Natural killer cell (primary cell): Measurements from ENCODE around the gene NAA40. TPM values are rescaled to one million over a fixed set of nuclear protein-coding genes. Genes with fewer than 3 reads are reported as not detected.

Experiments used
- ATAC-seq, 3 donors: fragments of 150-1000 bp in 2 of 3; fragments of 200-7000 bp in 1 of 3; cut with Tn5 transposase; 1 replicate in 1 of 3; 2 replicates in 2 of 3; pipeline ENCODE4 v1.10.0; 2021; ENCODE audit warnings: mild to moderate bottlenecking in 2 of 3, moderate library complexity in 2 of 3
- DNase-seq, 2 donors: peaks; one replicate each; pipeline versions ENCODE4 v3.0.0 to v3.0.0-alpha.2; 2013 to 2021; ENCODE audit warnings: mixed read lengths in 1 of 2
- H3K27ac ChIP-seq: one replicate; pipeline ENCODE4 v1.5.1; 2013; ENCODE audit warnings: mild to moderate bottlenecking, low read length
- H3K27me3 ChIP-seq: one replicate; pipeline ENCODE4 v1.6.1; 2013; ENCODE audit warnings: low read length; ENCODE audit not compliant: control insufficient read depth, insufficient read depth
- H3K36me3 ChIP-seq: one replicate; pipeline ENCODE4 v1.6.1; 2013; ENCODE audit warnings: low read length; ENCODE audit not compliant: control insufficient read depth, insufficient read depth
- H3K4me1 ChIP-seq: one replicate; pipeline ENCODE4 v1.6.1; 2013; ENCODE audit warnings: low read length; ENCODE audit not compliant: control insufficient read depth, insufficient read depth
- H3K4me3 ChIP-seq: one replicate; pipeline ENCODE4 v1.5.1; 2013; ENCODE audit warnings: low read length
- H3K9me3 ChIP-seq: one replicate; pipeline ENCODE4 v1.6.1; 2013; ENCODE audit warnings: low read length; ENCODE audit not compliant: control insufficient read depth, insufficient read depth
- H3K27ac Mint-ChIP-seq, 2 donors: one replicate each; pipeline ENCODE4 v1.8.0; 2022; ENCODE audit warnings: mild to moderate bottlenecking in 2 of 2, mixed read lengths in 2 of 2, moderate library complexity in 1 of 2
- H3K27me3 Mint-ChIP-seq, 2 donors: one replicate each; pipeline ENCODE4 v1.8.0; 2022; ENCODE audit warnings: low read depth in 2 of 2, mixed read lengths in 2 of 2
- H3K36me3 Mint-ChIP-seq: one replicate; pipeline ENCODE4 v1.8.0; 2022; ENCODE audit warnings: mixed read lengths
- H3K4me1 Mint-ChIP-seq, 2 donors: one replicate each; pipeline ENCODE4 v1.8.0; 2022; ENCODE audit warnings: mixed read lengths in 2 of 2
- H3K4me3 Mint-ChIP-seq: one replicate; pipeline ENCODE4 v1.8.0; 2022; ENCODE audit warnings: mild to moderate bottlenecking, moderate library complexity, mixed read lengths
- H3K9me3 Mint-ChIP-seq, 2 donors: one replicate each; pipeline ENCODE4 v1.8.0; 2022; ENCODE audit warnings: mixed read lengths in 2 of 2
- WGBS: methylation state at CpG from one replicate; pipeline ENCODE4 v1.1.7; 2013; ENCODE audit warnings: missing lambda C conversion rate; ENCODE audit not compliant: insufficient coverage; 5-methylcytosine and 5-hydroxymethylcytosine counted together
- intact Hi-C: fragments of 100-400 bp; cut with micrococcal nuclease; formaldehyde crosslinking; loops from one replicate; pipeline ENCODE4 v1.14.2; 2022
- total RNA-seq, 4 donors: library from RNA; stranded (reverse); fragments of 120-200 nt in 1 of 4; gene quantifications; one replicate each; pipeline versions ENCODE4 v1.2.3 to v1.2.4, GENCODE V29; 2013 to 2022
- TF ChIP-seq, protein P1 (sequence below): fragments of 200-600 bp; IDR thresholded peaks from one replicate; pipeline ENCODE4 v1.8.0; 2022; ENCODE audit warnings: antibody characterized with exemption

NAA40 gene
- total RNA-seq, 3 donors from 2014 or later (not counting 1 experiment from before 2014, with no cell fraction given), result 44.8 to 72.1 (median 57.4) TPM

DNA sequence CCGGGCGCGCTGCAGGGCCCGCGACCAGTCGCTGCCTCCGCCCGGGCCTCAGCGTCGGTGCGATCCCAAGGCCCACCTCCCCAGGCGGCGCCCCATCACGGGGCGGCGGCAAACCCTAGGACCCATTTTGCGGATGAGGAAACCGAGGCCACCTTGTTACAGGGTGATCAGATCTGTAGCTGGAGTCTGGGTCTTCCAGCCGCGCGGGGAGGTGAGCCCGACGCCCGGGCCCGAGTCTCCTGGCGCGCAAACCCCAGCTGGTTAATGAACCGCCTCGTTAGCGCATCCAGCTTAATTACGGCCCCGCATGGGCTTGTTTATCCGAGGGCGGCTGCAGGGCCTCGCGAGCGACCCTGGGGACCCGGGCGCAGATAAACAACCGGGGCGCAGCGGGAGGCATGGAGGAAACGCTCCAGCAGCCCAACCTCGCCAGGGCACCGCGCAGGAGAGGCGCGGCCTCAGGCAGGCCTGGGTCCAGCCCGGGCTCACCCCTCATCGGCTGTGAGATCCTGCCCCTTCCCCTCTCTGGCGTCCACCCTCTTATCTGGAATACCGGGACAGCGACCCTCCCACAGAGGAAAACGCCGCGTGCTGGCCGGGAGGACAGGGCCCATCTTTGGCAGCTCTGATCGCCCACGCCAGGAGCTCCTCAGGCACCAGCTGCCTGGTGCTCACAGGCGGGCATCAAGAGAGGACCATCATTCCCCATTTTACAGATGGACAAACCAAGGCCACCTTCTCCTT is 62.1 kb downstream of the NAA40 start:
- Histone ChIP-seq H3K36me3 (peaks cover 21% of the 10 kb centered on the region), H3K27ac (no peak overlapping the region), H3K27me3 (peaks cover 4% of the 10 kb centered on the region), H3K9me3 (no peaks in the 10 kb centered on the region), H3K4me3 (peak overlapping the region; percentile 18), H3K4me1 (peaks cover 19% of the 10 kb centered on the region)
- TF ChIP-seq, protein P1, sequence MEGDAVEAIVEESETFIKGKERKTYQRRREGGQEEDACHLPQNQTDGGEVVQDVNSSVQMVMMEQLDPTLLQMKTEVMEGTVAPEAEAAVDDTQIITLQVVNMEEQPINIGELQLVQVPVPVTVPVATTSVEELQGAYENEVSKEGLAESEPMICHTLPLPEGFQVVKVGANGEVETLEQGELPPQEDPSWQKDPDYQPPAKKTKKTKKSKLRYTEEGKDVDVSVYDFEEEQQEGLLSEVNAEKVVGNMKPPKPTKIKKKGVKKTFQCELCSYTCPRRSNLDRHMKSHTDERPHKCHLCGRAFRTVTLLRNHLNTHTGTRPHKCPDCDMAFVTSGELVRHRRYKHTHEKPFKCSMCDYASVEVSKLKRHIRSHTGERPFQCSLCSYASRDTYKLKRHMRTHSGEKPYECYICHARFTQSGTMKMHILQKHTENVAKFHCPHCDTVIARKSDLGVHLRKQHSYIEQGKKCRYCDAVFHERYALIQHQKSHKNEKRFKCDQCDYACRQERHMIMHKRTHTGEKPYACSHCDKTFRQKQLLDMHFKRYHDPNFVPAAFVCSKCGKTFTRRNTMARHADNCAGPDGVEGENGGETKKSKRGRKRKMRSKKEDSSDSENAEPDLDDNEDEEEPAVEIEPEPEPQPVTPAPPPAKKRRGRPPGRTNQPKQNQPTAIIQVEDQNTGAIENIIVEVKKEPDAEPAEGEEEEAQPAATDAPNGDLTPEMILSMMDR, result peak; percentile 39
- H3K4me1 Mint-ChIP-seq, result peaks cover 0 to 15% of the 10 kb centered on the region in 2 donors
- H3K4me3 Mint-ChIP-seq, result peak overlapping the region; percentile 54
- no peaks in the 10 kb centered on the region for H3K9me3 Mint-ChIP-seq
- no peak overlapping the region for H3K27ac Mint-ChIP-seq
- ATAC-seq (no peak), DNase-seq (no peak)
- intact Hi-C loops, result loop anchor here (2.0 kb wide), 1 partner anchor 148 kb away; no protein-coding TSS in a partner anchor
- 20% methylated on average over 60 of the region's 60 CpGs for WGBS
- peaks cover 6 to 22% of the 10 kb centered on the region in 2 donors for H3K27me3 Mint-ChIP-seq
- H3K36me3 Mint-ChIP-seq, result no peaks in the 10 kb centered on the region

DNA sequence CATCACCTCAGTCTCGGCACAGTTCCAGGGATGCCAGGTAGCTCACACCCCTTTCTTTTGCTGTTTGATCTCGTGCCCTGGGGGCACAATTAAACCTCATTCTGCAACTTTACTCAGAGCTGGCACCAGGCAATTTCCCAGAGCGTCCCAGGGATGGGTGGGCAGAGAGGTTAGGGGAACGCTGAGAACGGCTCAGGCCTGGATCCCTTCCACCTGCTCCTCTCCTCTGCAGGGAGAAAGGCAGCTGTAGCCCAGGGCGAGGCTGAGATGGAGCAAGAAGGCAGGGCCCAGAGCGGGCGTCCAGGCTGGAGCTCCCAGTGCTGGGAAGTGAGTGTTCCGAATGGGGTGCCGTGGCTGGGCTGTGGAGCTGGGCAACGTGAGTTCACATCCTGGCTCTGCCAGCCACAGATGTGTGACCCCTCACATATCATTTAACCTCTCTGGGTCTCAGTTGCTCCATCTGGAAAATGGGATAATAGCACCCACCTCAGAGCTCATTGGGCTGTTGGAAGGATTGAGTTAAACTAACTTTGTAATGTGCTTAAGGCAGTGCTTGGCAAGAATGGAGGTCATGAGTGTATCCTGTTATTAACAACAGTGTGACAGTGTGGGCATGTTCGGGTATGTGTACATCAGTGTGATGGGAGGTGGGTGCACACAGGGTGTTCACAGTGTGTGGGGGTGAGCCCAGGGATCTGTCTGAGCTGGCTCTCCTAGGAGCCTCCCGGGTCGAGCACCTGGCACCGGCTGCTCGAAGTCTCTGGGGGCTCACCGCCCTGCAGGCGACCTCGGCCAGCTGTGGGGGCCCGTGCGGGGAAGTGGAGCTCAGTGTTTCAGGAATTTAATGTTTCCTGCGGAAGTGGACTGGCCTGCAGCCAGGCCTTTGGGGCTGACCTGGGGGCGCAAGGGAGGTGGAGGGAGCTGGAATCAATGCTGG is 63.0 kb downstream of the NAA40 start:
- 48% methylated on average over 23 of the region's 23 CpGs for WGBS
- intact Hi-C loops, result loop anchor here (2.0 kb wide), 1 partner anchor 147 kb away; no protein-coding TSS in a partner anchor
- H3K27ac Mint-ChIP-seq, result no peak overlapping the region

DNA sequence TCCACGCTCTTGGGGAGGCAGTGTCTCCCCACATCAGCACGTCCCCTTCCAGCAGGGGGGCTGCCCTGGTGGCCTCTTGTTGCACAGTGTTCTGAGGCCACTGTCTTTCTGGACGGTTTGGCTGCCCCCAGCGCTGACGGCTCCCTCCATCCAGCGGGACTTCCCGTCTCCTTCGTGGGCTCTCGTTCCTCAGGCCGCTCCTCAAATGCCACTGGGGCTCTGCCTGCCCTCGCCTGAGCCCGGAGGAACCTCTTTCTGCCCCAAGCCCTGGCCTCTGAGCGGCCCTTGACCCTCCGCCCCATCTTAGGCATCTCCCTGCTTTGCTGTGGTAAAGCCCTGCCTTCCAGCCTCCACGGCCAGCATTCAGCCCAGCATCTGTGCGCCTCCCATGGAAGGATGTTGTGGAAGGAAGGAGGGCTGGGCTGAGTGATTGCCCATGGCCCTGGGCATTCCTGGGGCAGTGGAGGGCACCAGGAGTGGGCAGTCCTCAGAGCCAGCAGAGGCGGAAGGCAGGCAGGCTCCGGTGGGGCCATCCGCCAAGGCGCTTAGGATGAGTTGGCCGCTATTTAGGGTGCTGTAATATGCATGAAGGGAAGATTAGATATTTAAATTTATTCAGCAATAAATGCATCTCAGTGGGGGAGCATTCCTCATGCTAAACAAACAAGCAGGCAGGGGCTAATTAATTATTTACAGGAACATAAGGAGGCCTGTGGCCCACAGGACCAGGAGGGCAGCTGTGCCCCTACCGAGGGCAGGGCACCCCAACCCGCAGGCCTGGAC is 65.2 kb downstream of the NAA40 start:
- no peaks in the 10 kb centered on the region for H3K36me3 ChIP-seq
- no peak overlapping the region for H3K4me3 Mint-ChIP-seq
- ATAC-seq (no peak), DNase-seq (no peak)
- no peak overlapping the region for H3K27ac ChIP-seq
- TF ChIP-seq, protein P1, result no peak
- H3K36me3 Mint-ChIP-seq, result no peaks in the 10 kb centered on the region
- no peaks in the 10 kb centered on the region for H3K9me3 Mint-ChIP-seq
- intact Hi-C loops, result no loop called here
- H3K4me1 Mint-ChIP-seq, result peaks cover 13 to 20% of the 10 kb centered on the region in 2 donors
- peaks cover 31% of the 10 kb centered on the region for H3K4me1 ChIP-seq
- H3K27me3 ChIP-seq, result peaks cover 13% of the 10 kb centered on the region
- H3K9me3 ChIP-seq, result no peaks in the 10 kb centered on the region
- no peak overlapping the region for H3K4me3 ChIP-seq
- 70% methylated on average over 23 of the region's 23 CpGs for WGBS
- no peak overlapping the region for H3K27ac Mint-ChIP-seq
- H3K27me3 Mint-ChIP-seq, result peaks cover 22 to 42% of the 10 kb centered on the region in 2 donors

More for the DNA sequence above, 63.0 kb downstream of the NAA40 start:
- H3K4me1 ChIP-seq, result peaks cover 19% of the 10 kb centered on the region
- no peaks in the 10 kb centered on the region for H3K36me3 Mint-ChIP-seq
- no peak for DNase-seq
- peak overlapping the region; percentile 54 for H3K4me3 Mint-ChIP-seq
- peaks cover 7 to 28% of the 10 kb centered on the region in 2 donors for H3K27me3 Mint-ChIP-seq
- H3K27ac ChIP-seq, result no peak overlapping the region
- H3K4me3 ChIP-seq, result no peak overlapping the region
- no peaks in the 10 kb centered on the region for H3K9me3 Mint-ChIP-seq
- TF ChIP-seq, protein P1, result no peak
- H3K27me3 ChIP-seq, result peaks cover 4% of the 10 kb centered on the region
- H3K36me3 ChIP-seq, result peaks cover 16% of the 10 kb centered on the region
- H3K4me1 Mint-ChIP-seq, result peaks cover 0 to 18% of the 10 kb centered on the region in 2 donors
- ATAC-seq, result no peak
- H3K9me3 ChIP-seq, result no peaks in the 10 kb centered on the region
